GM12878 (cell line): ENCODE data around the gene RAB44. TPM values are rescaled to one million over a fixed set of nuclear protein-coding genes. Genes with fewer than 3 reads are reported as not detected.

Experiments used
- ATAC-seq: fragments of 200-7000 bp; cut with Tn5 transposase; 3 replicates; pipeline ENCODE4 v1.9.1; 2020; ENCODE audit warnings: mild to moderate bottlenecking, moderate library complexity
- BruUV-seq: library from RNA; stranded (reverse); fragments of 400-500 nt; replicated peaks from 2 replicates; lab custom pipeline; 2021; lab: Mats Ljungman, UMichigan
- CTCF ChIA-PET: fragments of 300-600 bp; sonication (Branson Sonifier 250); formaldehyde crosslinking; extraction: SDS; loops from one replicate; lab custom pipeline; 2021; ENCODE audit warnings: inconsistent platforms; lab: Yijun Ruan, JAX
- POLR2A ChIA-PET: fragments of 350-600 bp; formaldehyde crosslinking; extraction: SDS; loops from one replicate; lab custom pipeline; 2021; ENCODE audit warnings: inconsistent platforms; lab: Charles Lee
- RAD21 ChIA-PET: fragments of 300-600 bp; sonication (Branson Sonifier 250); formaldehyde crosslinking; loops from one replicate; lab custom pipeline; 2023; ENCODE audit warnings: antibody characterized with exemption; ENCODE audit not compliant: unreplicated experiment; lab: Charles Lee
- SMC1A ChIA-PET: fragments of 300-600 bp; sonication (Branson Sonifier 250); formaldehyde crosslinking; loops from one replicate; lab custom pipeline; 2023; ENCODE audit not compliant: unreplicated experiment, uncharacterized antibody; lab: Charles Lee
- DNase-seq: peaks from one replicate; pipeline ENCODE4 v3.0.0-alpha.2; 2011; ENCODE audit warnings: low read depth, low spot score
- FAIRE-seq: peaks from 3 replicates; lab custom pipeline; 2011; peaks lifted over from hg19 to GRCh38; lab: Jason Lieb, UNC
- H2AFZ ChIP-seq: 2 replicates; pipeline ENCODE4 v1.6.0; 2011; ENCODE audit warnings: low read depth, low read length, control low read depth; ENCODE audit not compliant: control insufficient read depth
- H3K27ac ChIP-seq: 2 replicates; pipeline ENCODE4 v1.5.1; 2011; ENCODE audit warnings: control low read depth; ENCODE audit not compliant: control insufficient read depth, insufficient read depth
- H3K27me3 ChIP-seq, 2 experiments: replicated peaks in 1 of 2; 2 replicates each; pipeline versions ENCODE4 v1.6.0 to v1.6.1; 2011; ENCODE audit warnings: low read length in 1 of 2; ENCODE audit not compliant: control insufficient read depth in 2 of 2, insufficient read depth in 2 of 2
- H3K36me3 ChIP-seq, 2 experiments: 2 replicates each; pipeline ENCODE4 v1.5.1; 2011; ENCODE audit warnings: low read length in 1 of 2; ENCODE audit not compliant: control insufficient read depth in 2 of 2, insufficient read depth in 2 of 2
- H3K4me1 ChIP-seq: 2 replicates; pipeline ENCODE4 v1.6.1; 2011; ENCODE audit warnings: mild to moderate bottlenecking, low read length, moderate library complexity, mixed read lengths; ENCODE audit not compliant: control insufficient read depth, insufficient read depth
- H3K4me2 ChIP-seq: 2 replicates; pipeline ENCODE4 v1.6.0; 2011; ENCODE audit warnings: control low read depth; ENCODE audit not compliant: control insufficient read depth, insufficient read depth
- H3K4me3 ChIP-seq: fragments of 200-600 bp; sonication (generic); 2 replicates; pipeline ENCODE4 v1.5.1; 2016
- H3K79me2 ChIP-seq: 2 replicates; pipeline ENCODE4 v1.6.0; 2011; ENCODE audit warnings: low read length; ENCODE audit not compliant: control insufficient read depth, insufficient read depth
- H3K9ac ChIP-seq: 2 replicates; pipeline ENCODE4 v1.8.0; 2011; ENCODE audit warnings: low read length, control low read depth, mixed read lengths; ENCODE audit not compliant: control insufficient read depth, insufficient read depth
- H3K9me3 ChIP-seq: replicated peaks from 3 replicates; pipeline ENCODE4 v1.5.1; 2011; ENCODE audit warnings: mild to moderate bottlenecking, low read length; ENCODE audit not compliant: control insufficient read depth, insufficient read depth
- H4K20me1 ChIP-seq: 2 replicates; pipeline ENCODE4 v1.6.0; 2011; ENCODE audit not compliant: control insufficient read depth, insufficient read depth
- CEBPB ChIP-seq, 2 experiments: fragments of 150-350 bp in 1 of 2; IDR thresholded peaks; 2 replicates each; pipeline ENCODE4 v1.6.1; 2012 to 2014; ENCODE audit warnings: low read depth in 2 of 2, low read length in 2 of 2, borderline replicate concordance in 1 of 2, inconsistent platforms in 1 of 2
- CTCF ChIP-seq, 3 experiments: IDR thresholded peaks in 2 of 3; conservative IDR thresholded peaks in 1 of 3; 2 replicates each; pipeline ENCODE4 v1.5.1; 2011; ENCODE audit warnings: low read depth in 3 of 3, low read length in 3 of 3, mild to moderate bottlenecking in 3 of 3, control low read depth in 2 of 3, moderate library complexity in 2 of 3, inconsistent platforms in 1 of 3, mixed read lengths in 1 of 3; ENCODE audit not compliant: control insufficient read depth in 2 of 3, insufficient read depth in 1 of 3; ENCODE audit errors: extremely low read depth in 1 of 3
- EED ChIP-seq: sonication (generic); IDR thresholded peaks from 2 replicates; pipeline ENCODE4 v1.6.1; 2016; ENCODE audit warnings: antibody characterized with exemption, low read depth
- HDAC2 ChIP-seq: fragments of 200-600 bp; sonication (generic); IDR thresholded peaks from 2 replicates; pipeline ENCODE4 v1.6.1; 2017
- IKZF1 ChIP-seq: fragments of 450-650 bp; conservative IDR thresholded peaks from 2 replicates; pipeline ENCODE4 v1.6.1; 2017; ENCODE audit warnings: antibody characterized with exemption, mild to moderate bottlenecking
- IKZF2 ChIP-seq, 2 experiments: fragments of 450-650 bp; IDR thresholded peaks; 2 replicates each; pipeline ENCODE4 v1.6.1; 2017; ENCODE audit warnings: mild to moderate bottlenecking in 2 of 2, moderate library complexity in 2 of 2
- MAX ChIP-seq: IDR thresholded peaks from 2 replicates; pipeline ENCODE4 v1.6.1; 2012; ENCODE audit warnings: low read depth, low read length, improper control_type of control experiment
- MEF2B ChIP-seq: fragments of 450-650 bp; IDR thresholded peaks from 2 replicates; pipeline ENCODE4 v1.6.1; 2018; ENCODE audit warnings: mild to moderate bottlenecking, moderate library complexity; ENCODE audit not compliant: partially characterized antibody, poor library complexity, severe bottlenecking
- NBN ChIP-seq: fragments of 450-650 bp; IDR thresholded peaks from 2 replicates; pipeline ENCODE4 v1.6.1; 2016
- NKRF ChIP-seq: fragments of 450-650 bp; conservative IDR thresholded peaks from 2 replicates; pipeline ENCODE4 v1.6.1; 2017; ENCODE audit warnings: mild to moderate bottlenecking, moderate library complexity
- NR2C2 ChIP-seq: IDR thresholded peaks from 2 replicates; pipeline ENCODE4 v1.6.1; 2011; ENCODE audit warnings: borderline replicate concordance, low read depth; ENCODE audit not compliant: control insufficient read depth, insufficient read length
- NR2F1 ChIP-seq: fragments of 450-650 bp; conservative IDR thresholded peaks from 2 replicates; pipeline ENCODE4 v1.6.1; 2017; ENCODE audit warnings: mild to moderate bottlenecking
- PAX5 ChIP-seq: IDR thresholded peaks from 2 replicates; pipeline ENCODE4 v1.6.1; 2011; ENCODE audit warnings: low read depth, low read length, borderline replicate concordance
- POLR2A ChIP-seq: IDR thresholded peaks from 2 replicates; pipeline ENCODE4 v1.6.1; 2011; ENCODE audit warnings: low read depth, mild to moderate bottlenecking, low read length
- POU2F2 ChIP-seq: IDR thresholded peaks from 3 replicates; pipeline ENCODE4 v1.6.1; 2011; ENCODE audit warnings: low read depth, mild to moderate bottlenecking, low read length, borderline replicate concordance
- RAD21 ChIP-seq: IDR thresholded peaks from 2 replicates; pipeline ENCODE4 v1.6.1; 2011; ENCODE audit warnings: mild to moderate bottlenecking, low read depth, low read length, moderate library complexity; ENCODE audit not compliant: insufficient read depth
- SMC3 ChIP-seq: IDR thresholded peaks from 2 replicates; pipeline ENCODE4 v1.6.1; 2011; ENCODE audit warnings: low read length, improper control_type of control experiment, borderline replicate concordance
- TARDBP ChIP-seq: IDR thresholded peaks from 2 replicates; pipeline ENCODE4 v1.6.1; 2016; ENCODE audit warnings: borderline replicate concordance
- ZNF207 ChIP-seq: fragments of 450-650 bp; IDR thresholded peaks from 2 replicates; pipeline ENCODE4 v1.6.1; 2014; ENCODE audit warnings: antibody characterized with exemption, mild to moderate bottlenecking, borderline replicate concordance
- ZNF274 ChIP-seq: IDR thresholded peaks from one replicate; pipeline ENCODE4 v1.8.0; 2011; ENCODE audit not compliant: insufficient read length, insufficient read depth
- WGBS: methylation state at CpG from one replicate; pipeline ENCODE4 v1.1.6; 2016; ENCODE audit warnings: low lambda C conversion rate; ENCODE audit not compliant: insufficient replicate concordance, insufficient coverage; ENCODE audit errors: missing lambda C conversion rate; 5-methylcytosine and 5-hydroxymethylcytosine counted together
- in situ Hi-C: fragments of 300-500 bp; cut with MboI; formaldehyde crosslinking; loops from 9 replicates; pipeline ENCODE4 v1.14.3; 2018; ENCODE audit warnings: mixed read lengths
- intact Hi-C: fragments of 100-400 bp; cut with micrococcal nuclease; formaldehyde crosslinking; loops from one replicate; pipeline ENCODE4 v1.14.2; 2022; ENCODE audit not compliant: unreplicated experiment
- polyA plus RNA-seq, 11 experiments: library from polyadenylated mRNA; depleted of rRNA in 4 of 11; unstranded in 6 of 11; stranded (reverse) in 5 of 11; fragments of >200 nt; fragmentation: Nextera tagmentation in 4 of 11; fragmentation: Illumina TruSeq in 1 of 11; extraction: Ambion mirVana in 4 of 11; extraction: Trizol in 1 of 11; gene quantifications; 1 replicate in 1 of 11; 2 replicates in 10 of 11; pipeline versions ENCODE4 v1.2.1 to v1.2.3, GENCODE V29; 2011 to 2016; ENCODE audit warnings: inconsistent platforms in 2 of 11, missing spikeins in 2 of 11, low read depth in 1 of 11
- total RNA-seq, 4 experiments: library from RNA; depleted of rRNA in 3 of 4; stranded (reverse); fragments of >200 nt in 3 of 4; fragmentation: Illumina TruSeq in 1 of 4; extraction: Trizol in 1 of 4; gene quantifications; 2 replicates each; pipeline versions ENCODE4 v1.2.1 to v1.2.3, GENCODE V29; 2013 to 2021

The RAB44 gene
- total and polyA plus RNA-seq, 10 of the 15 experiments (the other 5 are each of a cell fraction or from before 2014, with no cell fraction given): 0.01 to 0.08 (median 0.05) TPM; not detected in 2

GRCh38 chr6:36724514-36725390, 27.1 kb downstream of the RAB44 start:
- RAD21 ChIA-PET: interaction anchor here (0.8 to 4.4 kb wide), 11 partner anchors 9 to 118 kb away, joined by 3 to 30 read pairs (median 5); no protein-coding TSS in a partner anchor
- ATAC-seq: peak; percentile 34
- no peaks in the 10 kb centered on the region for H3K79me2 ChIP-seq
- intact Hi-C loops: loop anchor here (1.0 kb wide), 1 partner anchor 101 kb away; no protein-coding TSS in a partner anchor
- no peaks in the 10 kb centered on the region for H3K9me3 ChIP-seq
- H3K27ac ChIP-seq: 0 out of 2 replicates have a peak overlapping the region, but pooled peaks have one; percentile 9
- peaks cover 36% of the 10 kb centered on the region for H3K4me1 ChIP-seq
- CTCF ChIA-PET: interaction anchor here (0.5 to 8.1 kb wide), 22 partner anchors 10 to 125 kb away, joined by 3 to 61 read pairs (median 6); no protein-coding TSS in a partner anchor
- no peak overlapping the region for H3K4me3 ChIP-seq
- no peak overlapping the region for H3K9ac ChIP-seq
- no peak overlapping the region for H2AFZ ChIP-seq
- in situ Hi-C loops: no loop called here
- BruUV-seq: no TSS peak
- FAIRE-seq: no peak
- no peaks in the 10 kb centered on the region for H3K36me3 ChIP-seq
- SMC1A ChIA-PET: interaction anchor here (0.7 to 3.6 kb wide), 21 partner anchors 8 to 149 kb away, joined by 3 to 33 read pairs (median 4); no protein-coding TSS in a partner anchor
- H4K20me1 ChIP-seq: no peaks in the 10 kb centered on the region
- POLR2A ChIA-PET: interaction anchor here (1.1 to 2.8 kb wide), 6 partner anchors 17 to 109 kb away, joined by 3 to 12 read pairs (median 3); no protein-coding TSS in a partner anchor
- 63% methylated on average over 13 of the region's 13 CpGs for WGBS
- no peaks in the 10 kb centered on the region for H3K27me3 ChIP-seq
- no peak for DNase-seq
- peak overlapping the region; percentile 28; the same call in 1 of the 2 replicates for H3K4me2 ChIP-seq
- TF ChIP-seq IKZF1 (peak; percentile 53), POLR2A (no peak), CTCF (IDR thresholded peaks at IDR 0.05 in 2 of 3, conservative IDR thresholded peaks at IDR 0.05 in 1 of 3; ENCODE audit: control insufficient read depth in 2 of 3, extremely low read depth in 1 of 3, insufficient read depth in 1 of 3, low read depth in 3 of 3, low read length in 3 of 3) (peak; percentile 43 to 69 (median 51)), PAX5 (no peak), HDAC2 (no peak), MAX (no peak), CEBPB (IDR thresholded peaks at IDR 0.05; ENCODE audit: borderline replicate concordance in 1 of 2, low read depth in 2 of 2, low read length in 2 of 2) (no peak), EED (peak; percentile 40; the same call in 1 of the 2 replicates), POU2F2 (no peak), MEF2B (no peak), TARDBP (no peak), ZNF207 (no peak), NKRF (no peak), NBN (0 out of 2 replicates have a peak, but pooled peaks have one; percentile 35), SMC3 (peak; percentile 73), ZNF274 (no peak), NR2F1 (peak; percentile 46; the same call in 1 of the 2 replicates), NR2C2 (no peak), IKZF2 (IDR thresholded peaks at IDR 0.05) (peak; percentile 19 to 43; a peak in 2 of 4 replicates), RAD21 (peak; percentile 69)
